ENCODE data around the gene ID2. TPM values are rescaled to one million over a fixed set of nuclear protein-coding genes. Genes with fewer than 3 reads are reported as not detected.

Gene ID2
- total RNA-seq, 1 experiment from 2014 or later, result 48.6 TPM

GRCh38 chr2:8643250-8643995 is 38.4 kb upstream of the ID2 start:
- Histone ChIP-seq H4K8ac (replicated peaks; ENCODE audit: insufficient read length, low read depth, low read length) (no peak overlapping the region), H3T11ph (ENCODE audit: low read length) (no peak overlapping the region), H3K4ac (ENCODE audit: low read depth, low read length) (no peak overlapping the region), H2BK5ac (ENCODE audit: insufficient read length, low read length) (no peak overlapping the region), H3K14ac (ENCODE audit: insufficient read depth, low read length) (no peak overlapping the region), H3K27me3 (ENCODE audit: insufficient read depth, low read length) (no peaks in the 10 kb centered on the region; the same call in 1 of the 2 replicates), H2BK20ac (ENCODE audit: low read depth, low read length, poor library complexity, severe bottlenecking) (no peak overlapping the region), H2BK15ac (ENCODE audit: low read depth, low read length) (no peak overlapping the region), H3K4me2 (ENCODE audit: insufficient read depth, insufficient read length, low read length) (no peak overlapping the region), H4K20me1 (ENCODE audit: control insufficient read depth, insufficient read depth, insufficient read length) (no peaks in the 10 kb centered on the region), H3K56ac (ENCODE audit: insufficient read length, low read depth, low read length) (no peak overlapping the region), H3K9me3 (ENCODE audit: control insufficient read depth, low read depth, low read length) (no peaks in the 10 kb centered on the region), H3K79me1 (ENCODE audit: insufficient read depth, low read depth, low read length, poor library complexity, severe bottlenecking) (no peaks in the 10 kb centered on the region), H2AK5ac (ENCODE audit: insufficient read length, low read length) (no peak overlapping the region), H3K4me1 (ENCODE audit: insufficient read depth, low read length) (peaks cover 9% of the 10 kb centered on the region), H3K27ac (ENCODE audit: insufficient read length, low read depth, low read length) (no peak overlapping the region), H3K23me2 (ENCODE audit: insufficient read length, low read depth, low read length, poor library complexity, severe bottlenecking) (peaks cover under 1% of the 10 kb centered on the region), H4K91ac (ENCODE audit: insufficient read length, low read depth, low read length) (no peak overlapping the region), H2AFZ (ENCODE audit: low read length) (no peak overlapping the region), H3K9ac (ENCODE audit: extremely low read depth, insufficient read length, low read length) (no peak overlapping the region), H3K18ac (ENCODE audit: insufficient read length, low read depth, low read length) (no peak overlapping the region), H3K23ac (ENCODE audit: insufficient read length, low read depth, low read length) (no peak overlapping the region), H4K5ac (ENCODE audit: insufficient read length, low read depth, low read length) (no peak overlapping the region), H2BK120ac (ENCODE audit: low read depth, low read length, poor library complexity, severe bottlenecking) (no peak overlapping the region), H2BK12ac (ENCODE audit: insufficient read length, low read depth, low read length) (no peak overlapping the region), H3K79me2 (ENCODE audit: insufficient read depth, low read length) (no peaks in the 10 kb centered on the region)
- no peak for TF ChIP-seq CTCF (conservative IDR thresholded peaks at IDR 0.05)
- peak overlapping the region in 2 of 3 experiments; percentile 44 to 95; a peak in 2 of 7 replicates for H3K27ac Mint-ChIP-seq
- no CpG with 5 or more reads among the region's 7 CpGs for WGBS (ENCODE audit: extremely low coverage, insufficient read length, low lambda C conversion rate)
- no peak overlapping the region for H3K4me3 Mint-ChIP-seq
- peaks cover 47 to 59% of the 10 kb centered on the region in 2 experiments for H3K4me1 Mint-ChIP-seq
- peaks cover 0 to 8% (median 0%) of the 10 kb centered on the region in 3 experiments; a peak in 3 of 7 replicates for H3K36me3 Mint-ChIP-seq (ENCODE audit: insufficient read depth in 1 of 3, low read depth in 3 of 3)
- peaks cover 13% of the 10 kb centered on the region for H3K27me3 Mint-ChIP-seq (ENCODE audit: low read depth)
- no peak for DNase-seq
- H3K9me3 Mint-ChIP-seq, result peaks cover 3 to 9% of the 10 kb centered on the region in 2 experiments
